WI38 (cell line): Measurements from ENCODE around the gene NR3C2.

Experiments
- H3K4me3 ChIP-seq: 2 replicates; pipeline ENCODE4 v1.5.1; 2011; ENCODE audit warnings: low read depth, mild to moderate bottlenecking, control low read depth, low read length
- TF ChIP-seq, protein P1 (sequence below): IDR thresholded peaks from 2 replicates; pipeline ENCODE4 v1.5.1; 2012; ENCODE audit warnings: low read depth, mild to moderate bottlenecking, control low read depth, low read length

Gene NR3C2

GRCh38 chr4:148081745-148082144 lies 360.5 kb downstream of the NR3C2 start:
- no peak overlapping the region for H3K4me3 ChIP-seq
- TF ChIP-seq, protein P1, sequence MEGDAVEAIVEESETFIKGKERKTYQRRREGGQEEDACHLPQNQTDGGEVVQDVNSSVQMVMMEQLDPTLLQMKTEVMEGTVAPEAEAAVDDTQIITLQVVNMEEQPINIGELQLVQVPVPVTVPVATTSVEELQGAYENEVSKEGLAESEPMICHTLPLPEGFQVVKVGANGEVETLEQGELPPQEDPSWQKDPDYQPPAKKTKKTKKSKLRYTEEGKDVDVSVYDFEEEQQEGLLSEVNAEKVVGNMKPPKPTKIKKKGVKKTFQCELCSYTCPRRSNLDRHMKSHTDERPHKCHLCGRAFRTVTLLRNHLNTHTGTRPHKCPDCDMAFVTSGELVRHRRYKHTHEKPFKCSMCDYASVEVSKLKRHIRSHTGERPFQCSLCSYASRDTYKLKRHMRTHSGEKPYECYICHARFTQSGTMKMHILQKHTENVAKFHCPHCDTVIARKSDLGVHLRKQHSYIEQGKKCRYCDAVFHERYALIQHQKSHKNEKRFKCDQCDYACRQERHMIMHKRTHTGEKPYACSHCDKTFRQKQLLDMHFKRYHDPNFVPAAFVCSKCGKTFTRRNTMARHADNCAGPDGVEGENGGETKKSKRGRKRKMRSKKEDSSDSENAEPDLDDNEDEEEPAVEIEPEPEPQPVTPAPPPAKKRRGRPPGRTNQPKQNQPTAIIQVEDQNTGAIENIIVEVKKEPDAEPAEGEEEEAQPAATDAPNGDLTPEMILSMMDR, result no peak

- no peak overlapping the region for H3K4me3 ChIP-seq
- TF ChIP-seq, protein P1, result no peak
Measured at GRCh38 chr4:148081267-148081666, 360.9 kb downstream of the NR3C2 start.

- H3K4me3 ChIP-seq, result no peak overlapping the region
- TF ChIP-seq, protein P1, result no peak
Measured at GRCh38 chr4:148079961-148080360, 362.3 kb downstream of the NR3C2 start.

DNA sequence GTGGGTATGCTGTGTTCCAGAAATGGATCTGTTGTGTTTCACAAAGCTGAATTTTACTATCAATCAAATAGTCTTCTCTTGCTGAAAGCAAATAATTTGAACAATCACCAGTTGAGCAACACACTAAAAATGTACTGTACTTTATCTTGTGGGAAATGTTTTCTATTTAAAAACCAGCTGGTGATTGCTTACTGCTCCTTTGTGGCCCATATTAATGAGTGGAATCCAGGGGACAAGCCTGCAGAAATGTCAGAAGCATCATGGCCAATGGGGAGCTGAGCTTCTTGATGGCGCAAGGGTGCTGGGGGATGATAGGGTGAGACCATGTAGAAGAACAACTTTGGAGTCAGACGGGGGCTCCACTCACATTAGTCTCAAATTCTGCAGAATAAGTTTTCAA lies 364.2 kb downstream of the NR3C2 start:
- no peak overlapping the region for H3K4me3 ChIP-seq
- TF ChIP-seq, protein P1, result no peak

GRCh38 chr4:148077581-148077980 lies 364.6 kb downstream of the NR3C2 start:
- H3K4me3 ChIP-seq, result no peak overlapping the region
- TF ChIP-seq, protein P1, result no peak

- H3K4me3 ChIP-seq, result no peak overlapping the region
Measured at GRCh38 chr4:148076964-148077363, 365.2 kb downstream of the NR3C2 start.

DNA sequence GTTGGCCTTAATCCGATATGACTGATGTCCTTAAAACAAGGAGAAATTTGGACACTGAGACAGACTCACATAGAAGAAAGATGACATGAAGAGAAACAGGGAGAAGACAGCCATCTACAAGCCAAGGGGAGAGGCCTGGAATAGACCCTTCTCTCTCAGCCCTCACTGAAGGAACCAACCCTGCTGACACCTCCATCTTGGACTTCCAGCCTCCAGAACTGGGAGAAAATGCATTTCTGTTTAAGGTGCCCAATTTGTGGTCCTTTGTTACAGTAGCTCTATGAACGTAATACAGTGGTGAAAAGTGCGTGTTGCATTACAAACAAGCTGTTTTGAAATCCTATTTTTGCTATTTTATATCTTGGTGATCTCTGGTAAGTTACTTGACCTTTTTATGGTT lies 366.8 kb downstream of the NR3C2 start:
- H3K4me3 ChIP-seq, result no peak overlapping the region
- TF ChIP-seq, protein P1, result no peak

More at GRCh38 chr4:148076964-148077363, 365.2 kb downstream of the NR3C2 start:
- TF ChIP-seq, protein P1, result no peak
